ENCODE measurements around the gene NPNT. TPM values are rescaled to one million over a fixed set of nuclear protein-coding genes. Genes with fewer than 3 reads are reported as not detected.

The NPNT gene
- under 0.01 and 0.16 TPM in 2 replicates for total RNA-seq

GRCh38 chr4:105894660-105895582 is at the start of gene NPNT:
NPNT (plus strand) TSS chr4:105895471; CDS start chr4:105895653, 182 bp downstream.

Other genes starting within 250 kb of the NPNT start
- 12.1 and 14.5 TPM in 2 replicates for gene INTS12, start 186.8 kb upstream of the NPNT start, total RNA-seq
- gene GSTCD, start 186.7 kb upstream of the NPNT start, total RNA-seq: 3.9 and 5.2 TPM in 2 replicates